Measurements from ENCODE around the gene ZBTB39.
"Not testable (repeated sequence)": the region's sequence is repeated elsewhere in the genome, so short reads cannot be mapped to it uniquely, and the experiment has no call there.

Gene ZBTB39, protein sequence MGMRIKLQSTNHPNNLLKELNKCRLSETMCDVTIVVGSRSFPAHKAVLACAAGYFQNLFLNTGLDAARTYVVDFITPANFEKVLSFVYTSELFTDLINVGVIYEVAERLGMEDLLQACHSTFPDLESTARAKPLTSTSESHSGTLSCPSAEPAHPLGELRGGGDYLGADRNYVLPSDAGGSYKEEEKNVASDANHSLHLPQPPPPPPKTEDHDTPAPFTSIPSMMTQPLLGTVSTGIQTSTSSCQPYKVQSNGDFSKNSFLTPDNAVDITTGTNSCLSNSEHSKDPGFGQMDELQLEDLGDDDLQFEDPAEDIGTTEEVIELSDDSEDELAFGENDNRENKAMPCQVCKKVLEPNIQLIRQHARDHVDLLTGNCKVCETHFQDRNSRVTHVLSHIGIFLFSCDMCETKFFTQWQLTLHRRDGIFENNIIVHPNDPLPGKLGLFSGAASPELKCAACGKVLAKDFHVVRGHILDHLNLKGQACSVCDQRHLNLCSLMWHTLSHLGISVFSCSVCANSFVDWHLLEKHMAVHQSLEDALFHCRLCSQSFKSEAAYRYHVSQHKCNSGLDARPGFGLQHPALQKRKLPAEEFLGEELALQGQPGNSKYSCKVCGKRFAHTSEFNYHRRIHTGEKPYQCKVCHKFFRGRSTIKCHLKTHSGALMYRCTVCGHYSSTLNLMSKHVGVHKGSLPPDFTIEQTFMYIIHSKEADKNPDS

DNA sequence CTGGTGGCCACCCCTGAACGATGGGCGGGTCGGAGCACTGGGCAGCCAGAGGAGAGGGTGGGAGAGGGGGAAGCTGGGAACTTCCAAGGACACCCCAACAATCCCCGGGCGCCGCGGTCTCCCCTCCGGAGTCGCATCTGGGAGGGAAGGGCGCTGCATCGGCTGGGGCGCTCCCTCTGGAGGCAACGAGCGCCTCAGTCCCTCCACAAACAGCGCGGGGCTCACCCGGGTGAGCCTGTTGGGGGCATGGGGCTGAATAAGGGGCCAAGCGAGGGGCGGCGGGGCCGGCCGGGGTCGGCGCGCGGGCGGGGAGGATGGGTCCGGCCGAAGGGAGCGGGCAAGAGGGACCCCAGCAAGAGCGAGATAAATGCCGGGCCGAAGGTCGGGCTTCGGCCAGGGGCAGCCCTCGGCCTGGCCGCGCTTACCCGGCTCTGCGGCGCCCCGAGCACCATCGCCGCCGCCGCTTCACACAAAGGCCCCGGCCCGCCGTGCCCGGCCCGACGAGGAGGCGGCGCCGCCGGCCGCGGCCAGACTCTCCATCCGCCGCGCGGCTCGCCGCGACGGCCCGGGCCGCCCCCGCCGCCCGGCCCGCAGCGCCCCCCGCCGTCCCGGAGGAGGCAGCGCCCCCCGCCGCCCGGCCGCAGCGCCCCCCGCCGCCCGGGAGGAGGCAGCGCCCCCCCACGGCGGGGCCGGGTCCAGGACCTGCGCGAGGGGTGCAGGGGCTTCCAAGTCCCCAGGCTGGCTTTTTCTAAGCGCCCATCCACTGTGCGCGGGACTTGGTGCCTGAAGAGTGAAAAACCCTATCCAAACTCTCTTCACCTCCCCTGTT is at the start of gene ZBTB39:
TSS of gene ZBTB39 (minus strand) at position 567 of the 829 bp plus-strand sequence. CDS start 1,629 bp downstream, outside the sequence.
- DNase-seq, result no peak

DNA sequence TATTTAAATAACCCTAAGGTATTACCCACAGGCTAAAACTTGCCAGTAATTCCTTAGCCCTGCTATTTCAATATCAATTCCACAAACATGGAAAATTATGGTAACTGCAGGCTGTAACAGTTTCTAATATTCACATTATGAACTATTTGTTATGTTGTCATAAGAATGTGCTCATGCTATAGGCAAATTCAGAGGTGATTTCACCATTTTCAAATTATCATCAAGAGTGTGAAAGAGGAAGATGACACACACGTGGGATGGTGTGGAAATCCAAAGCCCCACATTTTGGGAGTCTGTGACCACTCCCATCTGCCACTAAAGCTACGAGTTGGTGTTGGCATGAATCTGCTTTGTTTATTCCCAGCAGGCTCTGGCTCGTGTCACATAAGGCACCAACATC is 49.5 kb upstream of the ZBTB39 start:
- no peak for DNase-seq

DNA sequence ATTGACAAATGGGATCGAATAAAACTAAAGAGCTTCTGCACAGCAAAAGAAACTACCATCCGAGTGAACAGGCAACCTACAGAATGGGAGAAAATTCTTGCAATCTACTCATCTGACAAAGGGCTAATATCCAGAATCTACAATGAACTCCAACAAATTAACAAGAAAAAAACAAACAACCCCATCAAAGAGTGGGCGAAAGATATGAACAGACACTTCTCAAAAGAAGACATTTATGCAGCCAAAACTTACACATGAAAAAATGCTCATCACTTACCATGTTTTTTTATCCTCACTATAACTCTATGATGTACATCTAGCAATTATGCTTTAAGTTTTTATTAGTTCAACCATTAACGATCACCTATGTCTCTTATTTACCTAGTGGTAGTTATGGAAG is 47.6 kb upstream of the ZBTB39 start:
- DNase-seq, result not testable (repeated sequence)

DNA sequence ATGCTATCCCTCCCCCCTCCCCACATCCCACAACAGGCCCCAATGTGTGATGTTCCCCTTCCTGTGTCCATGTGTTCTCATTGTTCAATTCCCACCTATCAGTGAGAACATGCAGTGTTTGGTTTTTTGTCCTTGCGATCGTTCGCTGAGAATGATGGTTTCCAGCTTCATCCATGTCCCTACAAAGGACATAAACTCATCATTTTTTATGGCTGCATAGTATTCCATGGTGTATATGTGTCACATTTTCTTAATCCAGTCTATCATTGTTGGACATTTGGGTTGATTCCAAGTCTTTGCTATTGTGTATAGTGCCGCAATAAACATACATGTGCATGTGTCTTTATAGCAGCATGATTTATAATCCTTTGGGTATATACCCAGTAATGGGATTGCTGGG is 46.8 kb upstream of the ZBTB39 start:
- DNase-seq, result not testable (repeated sequence)

DNA sequence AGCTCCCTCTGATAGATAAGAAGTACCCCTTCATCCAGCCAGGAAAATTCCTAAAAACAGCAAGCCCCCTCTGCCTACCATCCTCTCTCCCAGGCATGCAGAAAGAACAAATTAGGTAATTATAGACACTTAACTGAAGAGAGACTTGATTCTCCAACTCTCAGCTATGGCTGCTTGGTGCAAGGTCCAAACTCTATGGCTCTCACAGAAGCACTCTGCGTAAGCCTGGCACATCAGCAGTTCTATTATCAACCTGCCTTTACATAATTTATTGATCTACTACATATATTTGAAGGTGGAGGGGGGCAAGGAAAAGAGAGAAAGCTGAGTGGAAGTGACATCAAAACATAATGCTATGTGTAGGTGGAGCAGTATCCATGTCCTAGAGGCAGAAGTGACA is 44.7 kb upstream of the ZBTB39 start:
- DNase-seq, result no peak

DNA sequence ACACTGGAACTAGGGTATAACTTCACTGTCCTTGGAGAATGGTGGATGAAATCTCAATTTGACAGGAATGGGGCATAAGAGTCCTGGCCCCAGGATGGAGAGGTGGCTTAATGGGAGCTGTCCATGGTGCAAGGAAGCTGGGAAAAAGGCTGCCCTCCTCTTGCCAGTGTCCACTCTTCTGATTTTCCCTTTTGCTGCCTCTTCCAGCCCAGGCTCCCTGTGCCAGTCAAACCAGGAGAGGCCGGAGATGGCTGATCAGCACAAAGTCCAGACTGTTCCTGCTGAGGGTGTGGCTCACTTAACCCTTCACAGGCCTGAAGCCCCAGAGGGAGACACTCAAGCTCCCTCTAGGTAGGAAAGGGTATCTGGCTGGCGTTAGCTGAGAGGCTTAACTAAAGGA is 43.5 kb upstream of the ZBTB39 start, which contains the start of gene MYO1A:
TSS of gene MYO1A (minus strand) at position 240 of the 400 bp plus-strand sequence. CDS start 1,806 bp downstream, outside the sequence.
- no peak for DNase-seq

DNA sequence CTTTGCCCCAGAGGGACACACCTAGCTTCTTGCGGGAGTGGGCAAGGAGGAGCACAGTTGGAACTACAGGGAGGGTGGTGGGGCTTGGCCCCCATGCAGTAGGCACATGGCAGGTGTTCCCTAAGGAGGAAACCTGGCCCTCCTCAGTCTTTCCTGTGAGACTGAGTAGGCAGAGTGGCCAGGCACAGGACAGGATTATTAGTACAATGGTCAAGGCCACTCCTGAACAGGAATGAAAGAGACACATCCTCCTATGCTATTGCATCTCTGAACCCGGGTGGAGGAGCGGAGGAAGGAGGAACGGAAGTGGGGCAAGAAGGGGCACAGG is 42.7 kb upstream of the ZBTB39 start:
- no peak for DNase-seq

DNA sequence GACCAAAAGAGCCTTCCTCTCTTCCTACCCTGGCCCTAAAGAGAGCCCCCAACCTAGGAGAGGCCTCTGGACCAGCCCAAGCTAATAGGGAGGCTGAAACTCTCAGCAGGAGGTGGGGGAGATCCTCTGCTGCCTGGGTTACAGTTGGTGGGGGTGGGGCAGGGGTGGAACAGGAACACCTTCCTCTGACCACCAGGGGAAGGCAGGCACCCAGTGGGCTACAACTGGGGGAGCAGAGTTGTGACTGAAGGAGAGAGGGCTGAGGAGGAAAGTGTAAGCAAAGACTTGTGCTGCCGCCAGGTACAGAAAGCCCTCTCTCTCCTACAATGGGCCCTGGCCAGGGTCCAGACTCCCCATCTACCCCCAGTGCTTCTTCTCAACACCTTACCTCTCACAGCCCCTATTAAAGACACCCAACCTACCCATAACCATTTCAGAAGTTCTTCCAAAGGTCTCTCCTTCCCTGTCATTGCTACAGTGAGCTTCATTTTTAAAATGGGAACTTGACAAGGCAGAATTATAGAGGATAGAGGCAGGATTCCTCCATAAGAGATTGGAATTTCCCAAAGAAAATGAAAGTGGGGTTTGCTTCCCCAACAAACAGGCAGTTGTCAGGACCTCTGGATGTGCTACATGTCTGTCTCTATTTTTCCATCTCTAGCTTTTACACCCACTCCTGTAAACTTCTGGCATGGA is 42.2 kb upstream of the ZBTB39 start:
- DNase-seq, result no peak

DNA sequence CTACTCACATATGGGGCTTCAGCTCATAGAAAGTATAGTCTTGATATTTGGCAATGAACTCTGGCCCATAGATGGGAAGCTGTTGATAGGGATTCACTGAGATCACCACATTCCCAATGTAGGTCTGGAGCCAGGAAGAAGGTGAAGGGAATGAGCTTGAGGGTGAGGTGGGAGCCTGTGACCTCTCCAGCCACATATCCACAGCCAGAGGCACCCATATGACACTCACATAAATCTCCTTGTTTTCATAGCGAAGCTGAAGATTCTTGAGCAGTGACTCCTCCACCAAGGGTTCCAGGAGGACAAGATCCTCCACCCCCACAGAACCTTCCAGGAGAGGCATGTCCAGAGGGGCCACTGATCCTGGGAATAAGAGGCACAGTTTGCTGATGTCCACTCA is 41.6 kb upstream of the ZBTB39 start:
- no peak for DNase-seq

DNA sequence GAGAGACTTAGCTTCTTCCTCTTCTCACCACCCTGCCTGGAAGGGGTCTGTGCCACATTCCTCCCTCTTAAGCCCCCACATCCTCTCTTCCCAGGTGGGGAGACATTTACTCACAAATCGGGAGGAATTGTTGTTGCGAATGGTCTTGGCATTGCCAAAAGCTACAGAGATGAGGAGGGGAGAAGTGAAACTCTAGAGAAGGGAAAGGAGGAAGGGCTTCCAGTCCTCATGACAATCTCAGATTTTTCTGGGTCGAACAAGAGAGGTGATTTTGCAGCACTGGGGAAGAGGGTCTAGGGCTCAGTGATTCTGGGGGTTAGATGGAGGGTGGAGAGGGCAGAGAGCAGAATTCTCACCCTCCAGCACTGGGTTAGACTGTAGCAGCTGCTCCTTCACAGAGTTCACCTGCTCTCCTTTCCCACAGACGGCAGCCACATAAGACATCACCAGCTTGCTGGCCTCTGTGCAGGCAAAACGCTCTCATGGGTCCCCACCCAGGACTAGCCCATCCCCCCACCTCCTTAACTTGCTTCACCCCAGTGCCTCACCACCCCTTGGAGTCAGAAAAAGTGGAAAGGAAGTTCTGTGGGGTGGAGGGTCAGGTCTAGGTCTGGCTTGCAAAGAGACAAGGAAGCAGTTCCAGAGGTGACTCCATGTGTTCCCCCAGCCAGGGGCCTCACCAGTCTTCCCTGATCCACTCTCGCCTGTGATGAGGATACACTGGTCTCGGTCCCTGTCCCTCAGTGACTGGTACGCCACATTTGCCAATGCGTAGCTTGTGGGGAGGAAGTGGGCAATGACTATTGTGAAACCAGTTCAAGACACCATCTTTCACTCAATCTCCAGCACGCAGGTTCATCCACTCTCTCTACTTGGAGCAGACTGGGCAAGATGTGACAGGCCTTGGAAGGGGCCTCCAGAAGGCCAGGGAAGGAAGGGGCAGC is 40.9 kb upstream of the ZBTB39 start:
- DNase-seq, result no peak

DNA sequence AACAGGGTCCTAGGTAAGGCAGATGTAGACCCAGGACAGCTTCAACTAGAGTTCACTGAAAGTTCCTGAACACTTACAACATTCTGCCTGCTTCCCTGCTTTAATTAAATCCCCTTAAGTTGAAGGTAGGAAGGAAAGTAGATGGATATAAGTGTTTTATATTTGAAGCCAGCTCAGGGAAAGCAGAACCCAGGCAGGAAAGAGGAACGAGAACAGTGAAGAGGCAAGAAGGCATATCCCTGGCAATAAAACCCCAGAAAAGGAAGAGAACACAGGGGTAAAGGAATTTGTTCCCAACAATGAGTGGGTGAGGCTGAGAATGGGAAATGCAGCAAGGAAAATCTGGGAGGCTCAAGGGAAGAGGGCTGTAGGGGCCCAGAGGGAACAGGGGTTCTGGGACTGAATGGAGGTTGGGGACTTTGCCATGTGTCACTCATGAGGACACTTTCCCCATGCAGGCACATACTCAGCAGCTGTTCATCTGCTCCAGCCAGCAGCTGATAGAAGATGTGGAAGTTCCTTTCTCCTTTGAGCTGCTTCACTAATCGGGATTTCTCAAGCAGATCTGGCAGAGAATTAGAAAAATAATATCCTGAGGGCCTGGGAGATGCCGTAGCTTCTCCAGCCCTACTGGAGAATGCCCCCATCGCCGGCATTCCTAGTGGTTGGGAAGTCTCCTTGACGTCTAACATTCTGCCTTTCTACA is 39.9 kb upstream of the ZBTB39 start:
- DNase-seq, result no peak

DNA sequence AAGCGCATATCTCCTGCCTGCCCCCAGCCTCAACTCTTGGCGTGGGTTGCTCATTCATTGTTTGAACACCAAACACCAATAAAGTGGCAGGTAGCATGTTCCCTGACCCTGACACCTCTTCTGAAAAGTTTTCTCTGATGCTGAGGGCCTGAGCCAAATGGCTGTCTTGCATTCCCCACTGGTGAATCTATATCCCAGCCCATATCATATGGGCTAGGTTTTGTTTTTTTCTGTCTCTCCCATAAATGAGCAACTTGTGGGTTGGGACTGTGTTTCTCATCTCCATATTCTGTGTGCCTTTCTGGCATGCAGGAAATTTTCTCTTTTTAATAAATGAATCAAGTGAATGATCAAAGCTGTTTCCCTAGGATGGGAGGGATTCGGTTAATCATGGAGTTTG is 38.5 kb upstream of the ZBTB39 start:
- DNase-seq, result no peak

DNA sequence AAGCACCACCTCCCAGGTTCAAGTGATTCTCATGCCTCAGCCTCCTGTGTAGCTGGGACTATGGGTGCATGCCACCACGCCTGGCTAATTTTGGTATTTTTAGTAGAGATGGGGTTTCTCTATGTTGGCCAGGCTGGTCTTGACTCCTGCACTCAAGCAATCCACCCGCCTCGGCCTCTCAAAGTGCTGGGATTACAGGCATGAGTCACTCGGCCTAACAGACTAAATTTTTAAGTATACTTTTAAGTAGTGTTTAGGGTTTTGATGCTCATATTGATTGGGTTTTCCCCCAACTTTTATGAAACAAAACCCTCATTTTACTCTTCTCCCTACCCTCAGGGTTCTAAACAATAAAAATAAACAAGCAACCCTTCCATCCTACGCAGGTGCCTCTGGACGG is 38.1 kb upstream of the ZBTB39 start:
- no peak for DNase-seq

DNA sequence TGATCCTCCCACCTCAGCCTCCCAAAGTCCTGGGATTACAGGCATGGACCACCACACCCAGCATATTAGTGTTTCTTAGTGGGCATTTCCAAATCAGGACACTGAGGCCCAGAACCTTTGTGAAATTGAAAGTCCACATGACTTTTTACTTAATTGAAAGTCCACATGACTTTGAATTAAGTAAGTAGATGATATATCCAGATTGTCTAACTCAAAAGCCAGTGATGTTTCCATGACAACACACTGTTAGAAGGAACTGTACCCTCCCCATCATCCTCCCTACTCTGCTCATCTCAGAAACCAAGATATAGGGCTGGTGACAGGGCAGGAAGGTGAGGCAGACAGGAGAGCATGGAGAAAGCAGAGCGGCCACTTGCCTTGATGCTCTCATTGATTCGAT is 36.3 kb upstream of the ZBTB39 start:
- DNase-seq, result no peak

DNA sequence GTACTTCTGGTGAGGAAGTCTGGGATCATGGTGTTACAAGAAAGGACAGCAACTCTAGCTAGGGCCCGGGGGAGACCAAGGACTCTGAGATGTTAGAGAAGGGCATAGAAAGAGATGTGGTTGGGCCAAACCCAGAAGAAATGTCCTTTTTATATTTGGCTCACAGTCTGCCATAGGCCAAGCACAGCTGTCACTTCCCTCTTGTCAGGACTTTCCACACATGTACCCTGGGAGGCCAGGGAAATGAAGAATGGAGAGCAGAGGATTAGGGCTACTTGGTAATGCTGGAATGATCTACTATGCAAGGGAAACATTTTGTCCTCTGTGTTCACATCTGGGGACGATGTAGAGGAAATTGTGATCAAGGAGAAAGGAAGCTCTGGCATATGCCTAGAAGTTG is 34.4 kb upstream of the ZBTB39 start:
- DNase-seq, result no peak

DNA sequence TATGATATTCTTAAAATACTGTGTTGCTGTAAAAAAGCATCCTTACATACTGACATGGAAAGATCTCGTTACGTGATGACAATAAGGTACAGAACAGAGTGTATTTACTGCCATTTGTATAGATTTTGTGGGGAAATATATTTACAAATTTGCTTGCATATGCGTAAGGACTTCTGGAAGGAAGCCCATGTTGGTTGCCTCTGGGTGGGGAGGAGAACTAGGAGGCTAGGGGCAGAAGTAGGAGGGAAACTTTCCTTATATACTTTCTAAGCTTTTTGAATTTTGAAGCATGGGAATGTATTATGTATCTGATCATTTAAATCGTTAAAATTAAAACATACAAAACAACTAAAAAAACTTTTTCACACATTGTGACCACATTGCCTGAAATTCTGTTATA is 33.9 kb upstream of the ZBTB39 start:
- DNase-seq, result no peak

DNA sequence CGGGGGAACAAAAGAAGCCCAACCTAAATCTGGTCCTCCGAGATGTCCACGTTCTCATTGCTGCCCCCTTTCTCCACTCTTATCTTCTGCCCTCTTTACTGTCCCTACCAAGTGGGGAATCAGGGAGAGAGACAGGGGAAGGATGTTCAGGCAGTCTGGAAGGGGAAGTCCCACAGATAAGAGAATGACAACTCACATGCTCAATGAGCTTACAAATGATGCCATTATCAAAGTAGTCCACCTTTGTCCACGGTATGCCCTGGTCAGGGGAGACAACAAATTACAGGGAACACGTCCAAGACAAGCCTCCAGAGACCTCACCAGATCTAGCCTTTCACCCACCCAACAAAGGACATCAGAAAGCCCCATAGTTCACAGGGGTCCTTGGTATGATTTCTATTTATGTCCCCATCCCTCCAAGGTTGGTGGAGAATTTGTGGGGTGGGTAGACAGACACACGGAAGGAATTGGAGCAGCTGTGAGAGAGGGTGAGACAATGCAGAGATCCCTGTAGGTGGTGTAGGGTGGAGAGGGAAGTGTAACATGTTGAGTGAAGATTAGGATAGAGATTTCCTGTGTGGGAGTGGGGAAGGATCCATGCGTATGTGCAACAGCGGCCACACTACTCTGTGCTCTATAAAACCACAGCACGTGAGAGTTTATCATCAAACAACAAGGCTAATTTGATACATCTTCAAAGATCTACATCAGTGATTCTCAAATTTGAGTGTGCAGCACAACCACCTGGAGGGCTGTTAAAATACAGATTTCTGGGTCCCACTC is 32.9 kb upstream of the ZBTB39 start:
- DNase-seq, result no peak

DNA sequence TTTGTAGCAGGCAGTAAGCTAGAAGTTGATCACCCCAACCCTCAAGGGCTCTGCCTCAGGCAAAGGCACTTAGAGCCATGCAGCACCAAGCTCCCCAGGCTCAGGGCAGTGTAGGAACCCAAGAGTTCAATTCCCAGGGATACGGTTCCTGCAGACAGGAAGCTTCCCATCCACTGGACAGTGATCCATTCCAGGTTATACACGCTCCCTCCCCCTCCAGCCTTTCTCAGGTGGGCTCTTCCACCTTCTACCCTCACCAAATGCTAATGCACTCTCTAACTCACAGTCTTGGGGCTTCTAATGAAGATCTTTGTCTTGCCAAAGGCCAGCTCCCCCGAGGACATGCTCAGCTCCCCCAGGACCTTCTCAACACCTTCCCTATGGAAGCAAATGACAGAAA is 30.9 kb upstream of the ZBTB39 start:
- DNase-seq, result no peak

DNA sequence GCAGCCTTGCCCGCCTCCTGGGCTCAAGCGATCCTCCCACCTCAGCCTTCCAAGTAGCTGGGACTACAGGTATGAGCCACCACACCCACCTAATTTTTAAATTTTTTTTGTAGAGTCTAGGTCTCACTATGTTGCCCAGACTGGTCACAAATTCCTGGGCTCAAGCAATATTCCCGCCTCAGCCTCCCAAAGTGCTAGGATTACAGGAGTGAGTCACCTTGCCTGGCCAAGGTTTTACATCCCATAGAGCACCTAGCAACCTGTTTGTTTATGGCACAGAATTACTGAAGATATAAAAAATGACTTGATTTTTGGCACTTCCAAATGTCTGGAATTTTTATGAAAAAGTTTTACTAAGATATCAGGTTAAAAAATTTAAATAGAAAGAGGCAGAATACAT is 27.1 kb upstream of the ZBTB39 start:
- no peak for DNase-seq

DNA sequence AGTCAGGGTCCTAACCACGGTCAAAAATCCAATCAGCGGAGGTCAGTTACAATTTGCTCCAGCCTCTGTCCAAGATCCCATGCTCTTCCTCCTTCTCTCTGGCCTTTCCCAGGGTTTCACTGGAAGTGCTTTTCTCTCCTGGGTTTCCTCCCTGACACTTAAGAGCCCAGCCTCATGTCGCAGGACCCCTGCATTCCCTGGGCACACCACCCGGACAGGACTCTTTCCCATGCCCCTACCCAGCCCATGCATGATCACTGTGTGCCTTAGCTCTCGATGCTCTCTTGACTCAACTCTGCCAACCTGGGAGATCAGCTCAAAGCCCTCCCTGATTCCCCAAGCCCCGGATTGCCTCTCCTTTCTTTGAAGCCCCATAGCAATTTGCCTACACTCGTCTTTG is 25.4 kb upstream of the ZBTB39 start:
- DNase-seq, result no peak

Data from DMS79 treated with DMSO at 0.1 percent for 48 hours (cell line).